ENCODE measurements around the gene THTPA.

The THTPA gene

GRCh38 chr14:23555882-23556699 is at the start of gene THTPA:
Gene THTPA, plus strand, starts transcription at chr14:23556271. Its CDS starts 487 bp downstream, at chr14:23556758.
- H3K4me3 ChIP-seq (ENCODE audit: control insufficient read depth, low read depth, low read length), result peak within 1 kb of the TSS; percentile 64
- peak; percentile 34 for DNase-seq (ENCODE audit: low read depth)
- TF ChIP-seq CTCF (IDR thresholded peaks at IDR 0.05; ENCODE audit: control insufficient read depth, insufficient read depth, low read depth, low read length, missing control alignments), result no peak

- no peak overlapping the region for H3K4me3 ChIP-seq (ENCODE audit: control insufficient read depth, low read depth, low read length)
- TF ChIP-seq CTCF (IDR thresholded peaks at IDR 0.05; ENCODE audit: control insufficient read depth, insufficient read depth, low read depth, low read length, missing control alignments), result no peak
- no peak for DNase-seq (ENCODE audit: low read depth)
Observed at GRCh38 chr14:23512156-23512555, 43.9 kb upstream of the THTPA start.

GRCh38 chr14:23513005-23513817 is 42.9 kb upstream of the THTPA start:
- no peak overlapping the region for H3K4me3 ChIP-seq (ENCODE audit: control insufficient read depth, low read depth, low read length)
- TF ChIP-seq CTCF (IDR thresholded peaks at IDR 0.05; ENCODE audit: control insufficient read depth, insufficient read depth, low read depth, low read length, missing control alignments), result no peak
- DNase-seq (ENCODE audit: low read depth), result no peak

GRCh38 chr14:23513818-23514643 is 42.0 kb upstream of the THTPA start:
- no peak for DNase-seq (ENCODE audit: low read depth)
- no peak overlapping the region for H3K4me3 ChIP-seq (ENCODE audit: control insufficient read depth, low read depth, low read length)
- TF ChIP-seq CTCF (IDR thresholded peaks at IDR 0.05; ENCODE audit: control insufficient read depth, insufficient read depth, low read depth, low read length, missing control alignments), result no peak

GRCh38 chr14:23514644-23514957 is 41.5 kb upstream of the THTPA start:
- no peak overlapping the region for H3K4me3 ChIP-seq (ENCODE audit: control insufficient read depth, low read depth, low read length)
- DNase-seq (ENCODE audit: low read depth), result no peak
- TF ChIP-seq CTCF (IDR thresholded peaks at IDR 0.05; ENCODE audit: control insufficient read depth, insufficient read depth, low read depth, low read length, missing control alignments), result no peak

- no peak for TF ChIP-seq CTCF (IDR thresholded peaks at IDR 0.05; ENCODE audit: control insufficient read depth, insufficient read depth, low read depth, low read length, missing control alignments)
- DNase-seq (ENCODE audit: low read depth), result no peak
- no peak overlapping the region for H3K4me3 ChIP-seq (ENCODE audit: control insufficient read depth, low read depth, low read length)
Observed at GRCh38 chr14:23517650-23518326, 38.3 kb upstream of the THTPA start.
